ENCODE results near the gene LMTK3. TPM values are rescaled to one million over a fixed set of nuclear protein-coding genes. Genes with fewer than 3 reads are reported as not detected.

The LMTK3 gene, protein sequence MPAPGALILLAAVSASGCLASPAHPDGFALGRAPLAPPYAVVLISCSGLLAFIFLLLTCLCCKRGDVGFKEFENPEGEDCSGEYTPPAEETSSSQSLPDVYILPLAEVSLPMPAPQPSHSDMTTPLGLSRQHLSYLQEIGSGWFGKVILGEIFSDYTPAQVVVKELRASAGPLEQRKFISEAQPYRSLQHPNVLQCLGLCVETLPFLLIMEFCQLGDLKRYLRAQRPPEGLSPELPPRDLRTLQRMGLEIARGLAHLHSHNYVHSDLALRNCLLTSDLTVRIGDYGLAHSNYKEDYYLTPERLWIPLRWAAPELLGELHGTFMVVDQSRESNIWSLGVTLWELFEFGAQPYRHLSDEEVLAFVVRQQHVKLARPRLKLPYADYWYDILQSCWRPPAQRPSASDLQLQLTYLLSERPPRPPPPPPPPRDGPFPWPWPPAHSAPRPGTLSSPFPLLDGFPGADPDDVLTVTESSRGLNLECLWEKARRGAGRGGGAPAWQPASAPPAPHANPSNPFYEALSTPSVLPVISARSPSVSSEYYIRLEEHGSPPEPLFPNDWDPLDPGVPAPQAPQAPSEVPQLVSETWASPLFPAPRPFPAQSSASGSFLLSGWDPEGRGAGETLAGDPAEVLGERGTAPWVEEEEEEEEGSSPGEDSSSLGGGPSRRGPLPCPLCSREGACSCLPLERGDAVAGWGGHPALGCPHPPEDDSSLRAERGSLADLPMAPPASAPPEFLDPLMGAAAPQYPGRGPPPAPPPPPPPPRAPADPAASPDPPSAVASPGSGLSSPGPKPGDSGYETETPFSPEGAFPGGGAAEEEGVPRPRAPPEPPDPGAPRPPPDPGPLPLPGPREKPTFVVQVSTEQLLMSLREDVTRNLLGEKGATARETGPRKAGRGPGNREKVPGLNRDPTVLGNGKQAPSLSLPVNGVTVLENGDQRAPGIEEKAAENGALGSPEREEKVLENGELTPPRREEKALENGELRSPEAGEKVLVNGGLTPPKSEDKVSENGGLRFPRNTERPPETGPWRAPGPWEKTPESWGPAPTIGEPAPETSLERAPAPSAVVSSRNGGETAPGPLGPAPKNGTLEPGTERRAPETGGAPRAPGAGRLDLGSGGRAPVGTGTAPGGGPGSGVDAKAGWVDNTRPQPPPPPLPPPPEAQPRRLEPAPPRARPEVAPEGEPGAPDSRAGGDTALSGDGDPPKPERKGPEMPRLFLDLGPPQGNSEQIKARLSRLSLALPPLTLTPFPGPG (N-terminal part only)
- total RNA-seq = 10 to 100 TPM in 1 of 5 donors, 1 to 10 TPM in 1, under 1 TPM in 2, not detected in 1; 0.45 to 23.5 (median 1.1) TPM
- polyA plus RNA-seq = 1 to 10 TPM; 1.1 to 3.5 (median 2.8) TPM
- long read RNA-seq, donor 1, partial matches to known transcripts = 0 of 1 reads
- long read RNA-seq, donor 1, other reads (novel, unspliced or antisense) = 0 of 1 reads
- long read RNA-seq, donor 2 = 0 reads
- long read RNA-seq, donor 3 = 0 reads
- long read RNA-seq, donor 4 = 0 reads
- long read RNA-seq, donor 5 = 0 reads
- long read RNA-seq, donor 6 = 0 reads
- long read RNA-seq, donor 7 = 0 reads
- long read RNA-seq, donor 8 = 0 reads
- long read RNA-seq, donor 9 = 0 reads
- long read RNA-seq, donor 10 = 0 reads

DNA sequence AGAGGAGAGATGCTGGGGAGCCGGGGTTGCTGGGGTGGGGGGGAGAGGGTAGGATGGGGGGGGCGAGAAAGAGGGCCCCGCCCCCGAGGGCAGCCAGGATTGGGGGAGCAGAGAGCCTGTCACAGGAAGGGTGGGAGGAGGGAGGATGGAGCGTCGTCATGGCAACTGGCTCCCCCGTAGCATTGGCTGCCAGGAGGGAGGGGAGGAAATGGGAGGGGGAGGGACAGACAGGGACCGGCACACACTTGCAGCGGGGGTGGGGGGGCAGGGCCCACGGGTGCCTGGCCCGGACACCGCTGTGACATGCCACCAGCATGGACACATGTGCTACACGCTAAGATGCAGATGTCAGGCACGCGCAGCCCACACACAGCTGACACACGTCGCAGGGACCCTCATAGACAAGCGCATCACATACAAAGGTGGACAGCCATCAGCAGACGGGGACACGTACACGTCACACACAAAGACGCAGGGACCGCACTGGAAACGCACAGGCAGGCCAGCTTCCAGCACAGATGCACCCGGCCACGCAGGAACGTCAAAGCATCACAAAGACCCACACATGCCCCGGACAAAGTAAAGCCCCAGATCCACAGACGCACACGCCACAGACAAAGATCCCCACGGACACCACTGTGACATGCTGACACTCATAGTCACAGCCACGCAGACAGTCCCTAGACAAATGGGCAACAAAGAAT, at the start of gene LMTK3:
Gene LMTK3, minus strand, starts transcription at position 36 of the 704 bp plus-strand sequence. CDS start 259 bp downstream, outside the sequence.
- WGBS, 5 donors = 3 to 13% (median 10%) methylated on average over 13 to 32 of the region's 32 CpGs
- Histone ChIP-seq H3K4me1 (peaks cover 20 to 39% (median 31%) of the 10 kb centered on the region in 4 donors), H3K27me3 (peaks cover 17 to 47% (median 27%) of the 10 kb centered on the region in 3 donors), H3K36me3 (no peaks in the 10 kb centered on the region), H3K9me3 (no peaks in the 10 kb centered on the region), H3K27ac (no peak within 1 kb of the TSS), H3K4me3 (peak within 1 kb of the TSS; percentile 8 to 39 (median 22))
- intact Hi-C loops (cut with DNase I; ENCODE audit: low total_unique reads) = no loop called here
- peak in 1 of 2 donors; percentile 79 for DNase-seq
- TF ChIP-seq POLR2AphosphoS5 (IDR thresholded peaks at IDR 0.05) = no peak
- no peak for TF ChIP-seq POLR2A (IDR thresholded peaks at IDR 0.05)
- no peak for TF ChIP-seq EP300 (IDR thresholded peaks at IDR 0.05)
- TF ChIP-seq, protein P1, sequence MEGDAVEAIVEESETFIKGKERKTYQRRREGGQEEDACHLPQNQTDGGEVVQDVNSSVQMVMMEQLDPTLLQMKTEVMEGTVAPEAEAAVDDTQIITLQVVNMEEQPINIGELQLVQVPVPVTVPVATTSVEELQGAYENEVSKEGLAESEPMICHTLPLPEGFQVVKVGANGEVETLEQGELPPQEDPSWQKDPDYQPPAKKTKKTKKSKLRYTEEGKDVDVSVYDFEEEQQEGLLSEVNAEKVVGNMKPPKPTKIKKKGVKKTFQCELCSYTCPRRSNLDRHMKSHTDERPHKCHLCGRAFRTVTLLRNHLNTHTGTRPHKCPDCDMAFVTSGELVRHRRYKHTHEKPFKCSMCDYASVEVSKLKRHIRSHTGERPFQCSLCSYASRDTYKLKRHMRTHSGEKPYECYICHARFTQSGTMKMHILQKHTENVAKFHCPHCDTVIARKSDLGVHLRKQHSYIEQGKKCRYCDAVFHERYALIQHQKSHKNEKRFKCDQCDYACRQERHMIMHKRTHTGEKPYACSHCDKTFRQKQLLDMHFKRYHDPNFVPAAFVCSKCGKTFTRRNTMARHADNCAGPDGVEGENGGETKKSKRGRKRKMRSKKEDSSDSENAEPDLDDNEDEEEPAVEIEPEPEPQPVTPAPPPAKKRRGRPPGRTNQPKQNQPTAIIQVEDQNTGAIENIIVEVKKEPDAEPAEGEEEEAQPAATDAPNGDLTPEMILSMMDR (IDR thresholded peaks at IDR 0.05) = no peak

DNA sequence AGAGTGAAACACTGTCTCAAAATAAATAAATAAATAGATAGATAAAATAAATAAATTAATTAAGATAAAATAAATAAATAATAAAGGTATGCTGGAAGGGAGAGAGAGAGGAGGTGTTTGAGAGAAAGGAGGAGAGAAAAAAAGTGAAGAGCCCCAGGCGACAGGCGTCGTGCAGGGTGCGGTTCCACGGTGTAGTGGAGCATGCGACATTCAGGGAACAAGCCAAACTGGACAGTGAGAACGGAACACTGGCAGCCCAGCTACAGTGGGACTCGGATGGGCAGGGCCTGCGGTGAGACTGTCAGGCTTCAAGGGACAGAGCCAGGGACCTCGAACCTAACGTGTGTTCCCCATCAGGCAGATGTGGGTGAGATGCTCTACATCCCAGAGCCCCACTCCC, 49.8 kb upstream of the LMTK3 start:
- WGBS, 5 donors = 90 to 96% (median 93%) methylated on average over 11 of the region's 11 CpGs
- Histone ChIP-seq H3K36me3 (no peaks in the 10 kb centered on the region), H3K4me1 (peaks cover 0 to 23% (median 16%) of the 10 kb centered on the region in 4 donors), H3K27ac (no peak overlapping the region), H3K27me3 (peaks cover 0 to 16% (median 0%) of the 10 kb centered on the region in 3 donors), H3K9me3 (no peaks in the 10 kb centered on the region), H3K4me3 (no peak overlapping the region)
- DNase-seq = no peak
- TF ChIP-seq, protein P1 (IDR thresholded peaks at IDR 0.05) = no peak
- TF ChIP-seq POLR2AphosphoS5 (IDR thresholded peaks at IDR 0.05) (no peak), EP300 (IDR thresholded peaks at IDR 0.05) (no peak), POLR2A (IDR thresholded peaks at IDR 0.05) (no peak)
- intact Hi-C loops (cut with DNase I; ENCODE audit: low total_unique reads) = no loop called here

DNA sequence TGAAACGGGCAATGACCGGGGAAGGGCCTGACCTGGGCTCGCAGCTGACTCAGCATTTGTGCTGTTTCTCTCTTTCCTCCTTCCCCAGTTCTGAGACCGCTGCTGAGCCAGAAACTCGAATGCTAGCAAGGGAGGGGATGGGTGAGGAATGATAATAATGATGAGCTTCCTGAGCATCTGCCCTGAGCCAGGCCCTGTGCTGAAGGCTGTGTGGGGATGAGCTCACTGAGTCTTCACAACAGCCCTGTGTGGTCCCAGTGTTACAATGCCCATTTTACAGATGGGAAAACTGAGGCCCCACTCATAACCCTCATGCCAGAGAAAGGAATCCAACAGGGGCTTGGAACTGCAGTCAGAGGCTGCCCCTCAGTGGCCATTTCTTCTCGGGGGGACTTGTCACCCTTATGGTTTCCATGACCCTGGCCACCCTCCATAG, 48.5 kb upstream of the LMTK3 start:
- no peak overlapping the region for H3K4me3 ChIP-seq
- no peaks in the 10 kb centered on the region for H3K9me3 ChIP-seq
- WGBS, 5 donors = 81 to 85% (median 83%) methylated on average over 6 of the region's 6 CpGs
- H3K36me3 ChIP-seq = no peaks in the 10 kb centered on the region
- no peak overlapping the region for H3K27ac ChIP-seq
- DNase-seq = no peak
- intact Hi-C loops (cut with DNase I; ENCODE audit: low total_unique reads) = no loop called here
- H3K27me3 ChIP-seq = peaks cover 0 to 16% (median 0%) of the 10 kb centered on the region in 3 donors
- TF ChIP-seq POLR2AphosphoS5 (IDR thresholded peaks at IDR 0.05) (no peak), EP300 (IDR thresholded peaks at IDR 0.05) (no peak), POLR2A (IDR thresholded peaks at IDR 0.05) (no peak)
- TF ChIP-seq, protein P1 (IDR thresholded peaks at IDR 0.05) = no peak
- H3K4me1 ChIP-seq = peaks cover 0 to 23% (median 16%) of the 10 kb centered on the region in 4 donors
